HEK293 (cell line): ENCODE results near the gene CREB5.

Experiments used
- KLF7 ChIP-seq: fragments of 450-650 bp; formaldehyde crosslinking; IDR thresholded peaks from 2 replicates; pipeline ENCODE4 v1.5.1; 2016; ENCODE audit warnings: missing biosample characterization, missing genetic modification characterization, borderline replicate concordance
- TCF7L2 ChIP-seq: IDR thresholded peaks from 2 replicates; pipeline ENCODE4 v1.6.1; 2011; ENCODE audit warnings: low read depth, mild to moderate bottlenecking, inconsistent platforms, low read length, moderate library complexity, borderline replicate concordance
- YY1 ChIP-seq: fragments of 450-650 bp; formaldehyde crosslinking; IDR thresholded peaks from 2 replicates; pipeline ENCODE4 v1.5.1; 2018; ENCODE audit warnings: missing biosample characterization, missing genetic modification characterization
- YY2 ChIP-seq: fragments of 450-650 bp; formaldehyde crosslinking; IDR thresholded peaks from 2 replicates; pipeline ENCODE4 v1.5.1; 2016; ENCODE audit warnings: missing biosample characterization, missing genetic modification characterization
- ZNF114 ChIP-seq: fragments of 450-650 bp; formaldehyde crosslinking; IDR thresholded peaks from 2 replicates; pipeline ENCODE4 v1.5.0; 2017; ENCODE audit warnings: missing biosample characterization, missing genetic modification characterization
- ZNF146 ChIP-seq: fragments of 450-650 bp; formaldehyde crosslinking; IDR thresholded peaks from 2 replicates; pipeline ENCODE4 v1.5.1; 2016; ENCODE audit warnings: missing biosample characterization, missing genetic modification characterization
- ZNF404 ChIP-seq: fragments of 450-650 bp; formaldehyde crosslinking; IDR thresholded peaks from 2 replicates; pipeline ENCODE4 v1.5.1; 2017; ENCODE audit warnings: missing biosample characterization, missing genetic modification characterization
- TF ChIP-seq, protein P1 (sequence below): fragments of 450-650 bp; formaldehyde crosslinking; conservative IDR thresholded peaks from 2 replicates; pipeline ENCODE4 v1.5.1; 2016; ENCODE audit warnings: low read depth, missing biosample characterization, missing genetic modification characterization
- TF ChIP-seq, protein P2 (sequence below): fragments of 450-650 bp; formaldehyde crosslinking; IDR thresholded peaks from 2 replicates; pipeline ENCODE4 v1.5.1; 2016; ENCODE audit warnings: missing biosample characterization, missing genetic modification characterization
- TF ChIP-seq, protein P3 (sequence below): fragments of 450-650 bp; formaldehyde crosslinking; IDR thresholded peaks from 2 replicates; pipeline ENCODE4 v1.5.1; 2016; ENCODE audit warnings: missing biosample characterization, missing genetic modification characterization
- TF ChIP-seq, protein P4 (sequence below): fragments of 450-650 bp; formaldehyde crosslinking; conservative IDR thresholded peaks from 2 replicates; pipeline ENCODE4 v1.5.1; 2016; ENCODE audit warnings: low read depth, missing biosample characterization, missing genetic modification characterization
- TF ChIP-seq, protein P5 (sequence below): fragments of 450-650 bp; formaldehyde crosslinking; IDR thresholded peaks from 2 replicates; pipeline ENCODE4 v1.5.1; 2016; ENCODE audit warnings: missing biosample characterization, missing genetic modification characterization, low read depth

DNA sequence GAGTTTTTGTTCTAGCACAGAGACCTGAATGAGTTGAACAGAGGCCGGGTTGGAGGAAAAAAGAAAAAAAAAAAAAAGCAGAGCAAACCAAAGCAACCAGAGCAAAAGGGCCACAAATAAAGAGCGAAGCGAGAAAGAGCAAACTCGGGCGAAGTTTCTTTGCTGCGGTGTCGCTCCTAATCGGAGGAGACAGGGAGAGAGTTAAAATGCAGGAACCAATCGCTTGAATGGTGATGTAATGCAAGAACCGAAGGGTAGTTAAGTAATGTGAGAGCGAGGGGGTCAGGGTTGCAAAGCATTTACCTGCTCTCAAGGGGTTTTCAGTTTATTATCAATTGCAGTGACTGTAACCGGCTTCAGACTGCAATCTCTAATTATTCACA lies 274.1 kb downstream of the CREB5 start:
- TF ChIP-seq, protein P1, sequence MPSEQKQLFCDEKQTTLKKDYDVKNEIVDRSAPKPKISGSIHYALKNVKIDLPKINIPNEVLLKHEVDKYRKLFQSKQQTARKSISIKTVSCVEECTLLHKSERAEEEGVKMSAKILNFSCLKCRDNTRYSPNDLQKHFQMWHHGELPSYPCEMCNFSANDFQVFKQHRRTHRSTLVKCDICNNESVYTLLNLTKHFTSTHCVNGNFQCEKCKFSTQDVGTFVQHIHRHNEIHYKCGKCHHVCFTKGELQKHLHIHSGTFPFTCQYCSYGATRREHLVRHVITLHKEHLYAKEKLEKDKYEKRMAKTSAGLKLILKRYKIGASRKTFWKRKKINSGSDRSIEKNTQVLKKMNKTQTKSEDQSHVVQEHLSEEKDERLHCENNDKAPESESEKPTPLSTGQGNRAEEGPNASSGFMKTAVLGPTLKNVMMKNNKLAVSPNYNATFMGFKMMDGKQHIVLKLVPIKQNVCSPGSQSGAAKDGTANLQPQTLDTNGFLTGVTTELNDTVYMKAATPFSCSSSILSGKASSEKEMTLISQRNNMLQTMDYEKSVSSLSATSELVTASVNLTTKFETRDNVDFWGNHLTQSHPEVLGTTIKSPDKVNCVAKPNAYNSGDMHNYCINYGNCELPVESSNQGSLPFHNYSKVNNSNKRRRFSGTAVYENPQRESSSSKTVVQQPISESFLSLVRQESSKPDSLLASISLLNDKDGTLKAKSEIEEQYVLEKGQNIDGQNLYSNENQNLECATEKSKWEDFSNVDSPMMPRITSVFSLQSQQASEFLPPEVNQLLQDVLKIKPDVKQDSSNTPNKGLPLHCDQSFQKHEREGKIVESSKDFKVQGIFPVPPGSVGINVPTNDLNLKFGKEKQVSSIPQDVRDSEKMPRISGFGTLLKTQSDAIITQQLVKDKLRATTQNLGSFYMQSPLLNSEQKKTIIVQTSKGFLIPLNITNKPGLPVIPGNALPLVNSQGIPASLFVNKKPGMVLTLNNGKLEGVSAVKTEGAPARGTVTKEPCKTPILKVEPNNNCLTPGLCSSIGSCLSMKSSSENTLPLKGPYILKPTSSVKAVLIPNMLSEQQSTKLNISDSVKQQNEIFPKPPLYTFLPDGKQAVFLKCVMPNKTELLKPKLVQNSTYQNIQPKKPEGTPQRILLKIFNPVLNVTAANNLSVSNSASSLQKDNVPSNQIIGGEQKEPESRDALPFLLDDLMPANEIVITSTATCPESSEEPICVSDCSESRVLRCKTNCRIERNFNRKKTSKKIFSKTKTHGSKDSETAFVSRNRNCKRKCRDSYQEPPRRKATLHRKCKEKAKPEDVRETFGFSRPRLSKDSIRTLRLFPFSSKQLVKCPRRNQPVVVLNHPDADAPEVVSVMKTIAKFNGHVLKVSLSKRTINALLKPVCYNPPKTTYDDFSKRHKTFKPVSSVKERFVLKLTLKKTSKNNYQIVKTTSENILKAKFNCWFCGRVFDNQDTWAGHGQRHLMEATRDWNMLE (tag by site-specific recombination) = no peak
- TF ChIP-seq ZNF404 = no peak
- TF ChIP-seq, protein P2, sequence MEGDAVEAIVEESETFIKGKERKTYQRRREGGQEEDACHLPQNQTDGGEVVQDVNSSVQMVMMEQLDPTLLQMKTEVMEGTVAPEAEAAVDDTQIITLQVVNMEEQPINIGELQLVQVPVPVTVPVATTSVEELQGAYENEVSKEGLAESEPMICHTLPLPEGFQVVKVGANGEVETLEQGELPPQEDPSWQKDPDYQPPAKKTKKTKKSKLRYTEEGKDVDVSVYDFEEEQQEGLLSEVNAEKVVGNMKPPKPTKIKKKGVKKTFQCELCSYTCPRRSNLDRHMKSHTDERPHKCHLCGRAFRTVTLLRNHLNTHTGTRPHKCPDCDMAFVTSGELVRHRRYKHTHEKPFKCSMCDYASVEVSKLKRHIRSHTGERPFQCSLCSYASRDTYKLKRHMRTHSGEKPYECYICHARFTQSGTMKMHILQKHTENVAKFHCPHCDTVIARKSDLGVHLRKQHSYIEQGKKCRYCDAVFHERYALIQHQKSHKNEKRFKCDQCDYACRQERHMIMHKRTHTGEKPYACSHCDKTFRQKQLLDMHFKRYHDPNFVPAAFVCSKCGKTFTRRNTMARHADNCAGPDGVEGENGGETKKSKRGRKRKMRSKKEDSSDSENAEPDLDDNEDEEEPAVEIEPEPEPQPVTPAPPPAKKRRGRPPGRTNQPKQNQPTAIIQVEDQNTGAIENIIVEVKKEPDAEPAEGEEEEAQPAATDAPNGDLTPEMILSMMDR (tag by site-specific recombination) = no peak
- TF ChIP-seq, protein P3, sequence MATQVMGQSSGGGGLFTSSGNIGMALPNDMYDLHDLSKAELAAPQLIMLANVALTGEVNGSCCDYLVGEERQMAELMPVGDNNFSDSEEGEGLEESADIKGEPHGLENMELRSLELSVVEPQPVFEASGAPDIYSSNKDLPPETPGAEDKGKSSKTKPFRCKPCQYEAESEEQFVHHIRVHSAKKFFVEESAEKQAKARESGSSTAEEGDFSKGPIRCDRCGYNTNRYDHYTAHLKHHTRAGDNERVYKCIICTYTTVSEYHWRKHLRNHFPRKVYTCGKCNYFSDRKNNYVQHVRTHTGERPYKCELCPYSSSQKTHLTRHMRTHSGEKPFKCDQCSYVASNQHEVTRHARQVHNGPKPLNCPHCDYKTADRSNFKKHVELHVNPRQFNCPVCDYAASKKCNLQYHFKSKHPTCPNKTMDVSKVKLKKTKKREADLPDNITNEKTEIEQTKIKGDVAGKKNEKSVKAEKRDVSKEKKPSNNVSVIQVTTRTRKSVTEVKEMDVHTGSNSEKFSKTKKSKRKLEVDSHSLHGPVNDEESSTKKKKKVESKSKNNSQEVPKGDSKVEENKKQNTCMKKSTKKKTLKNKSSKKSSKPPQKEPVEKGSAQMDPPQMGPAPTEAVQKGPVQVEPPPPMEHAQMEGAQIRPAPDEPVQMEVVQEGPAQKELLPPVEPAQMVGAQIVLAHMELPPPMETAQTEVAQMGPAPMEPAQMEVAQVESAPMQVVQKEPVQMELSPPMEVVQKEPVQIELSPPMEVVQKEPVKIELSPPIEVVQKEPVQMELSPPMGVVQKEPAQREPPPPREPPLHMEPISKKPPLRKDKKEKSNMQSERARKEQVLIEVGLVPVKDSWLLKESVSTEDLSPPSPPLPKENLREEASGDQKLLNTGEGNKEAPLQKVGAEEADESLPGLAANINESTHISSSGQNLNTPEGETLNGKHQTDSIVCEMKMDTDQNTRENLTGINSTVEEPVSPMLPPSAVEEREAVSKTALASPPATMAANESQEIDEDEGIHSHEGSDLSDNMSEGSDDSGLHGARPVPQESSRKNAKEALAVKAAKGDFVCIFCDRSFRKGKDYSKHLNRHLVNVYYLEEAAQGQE (tag by site-specific recombination) = no peak
- no peak for TF ChIP-seq KLF7 (tag by site-specific recombination)
- TF ChIP-seq YY1 (tag by site-specific recombination) = no peak
- TF ChIP-seq, protein P4, sequence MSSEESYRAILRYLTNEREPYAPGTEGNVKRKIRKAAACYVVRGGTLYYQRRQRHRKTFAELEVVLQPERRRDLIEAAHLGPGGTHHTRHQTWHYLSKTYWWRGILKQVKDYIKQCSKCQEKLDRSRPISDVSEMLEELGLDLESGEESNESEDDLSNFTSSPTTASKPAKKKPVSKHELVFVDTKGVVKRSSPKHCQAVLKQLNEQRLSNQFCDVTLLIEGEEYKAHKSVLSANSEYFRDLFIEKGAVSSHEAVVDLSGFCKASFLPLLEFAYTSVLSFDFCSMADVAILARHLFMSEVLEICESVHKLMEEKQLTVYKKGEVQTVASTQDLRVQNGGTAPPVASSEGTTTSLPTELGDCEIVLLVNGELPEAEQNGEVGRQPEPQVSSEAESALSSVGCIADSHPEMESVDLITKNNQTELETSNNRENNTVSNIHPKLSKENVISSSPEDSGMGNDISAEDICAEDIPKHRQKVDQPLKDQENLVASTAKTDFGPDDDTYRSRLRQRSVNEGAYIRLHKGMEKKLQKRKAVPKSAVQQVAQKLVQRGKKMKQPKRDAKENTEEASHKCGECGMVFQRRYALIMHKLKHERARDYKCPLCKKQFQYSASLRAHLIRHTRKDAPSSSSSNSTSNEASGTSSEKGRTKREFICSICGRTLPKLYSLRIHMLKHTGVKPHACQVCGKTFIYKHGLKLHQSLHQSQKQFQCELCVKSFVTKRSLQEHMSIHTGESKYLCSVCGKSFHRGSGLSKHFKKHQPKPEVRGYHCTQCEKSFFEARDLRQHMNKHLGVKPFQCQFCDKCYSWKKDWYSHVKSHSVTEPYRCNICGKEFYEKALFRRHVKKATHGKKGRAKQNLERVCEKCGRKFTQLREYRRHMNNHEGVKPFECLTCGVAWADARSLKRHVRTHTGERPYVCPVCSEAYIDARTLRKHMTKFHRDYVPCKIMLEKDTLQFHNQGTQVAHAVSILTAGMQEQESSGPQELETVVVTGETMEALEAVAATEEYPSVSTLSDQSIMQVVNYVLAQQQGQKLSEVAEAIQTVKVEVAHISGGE (tag by site-specific recombination) = no peak
- no peak for TF ChIP-seq YY2 (tag by site-specific recombination)
- TF ChIP-seq TCF7L2 = no peak
- TF ChIP-seq ZNF146 (tag by site-specific recombination) = no peak
- no peak for TF ChIP-seq ZNF114 (tag by site-specific recombination)
- TF ChIP-seq, protein P5, sequence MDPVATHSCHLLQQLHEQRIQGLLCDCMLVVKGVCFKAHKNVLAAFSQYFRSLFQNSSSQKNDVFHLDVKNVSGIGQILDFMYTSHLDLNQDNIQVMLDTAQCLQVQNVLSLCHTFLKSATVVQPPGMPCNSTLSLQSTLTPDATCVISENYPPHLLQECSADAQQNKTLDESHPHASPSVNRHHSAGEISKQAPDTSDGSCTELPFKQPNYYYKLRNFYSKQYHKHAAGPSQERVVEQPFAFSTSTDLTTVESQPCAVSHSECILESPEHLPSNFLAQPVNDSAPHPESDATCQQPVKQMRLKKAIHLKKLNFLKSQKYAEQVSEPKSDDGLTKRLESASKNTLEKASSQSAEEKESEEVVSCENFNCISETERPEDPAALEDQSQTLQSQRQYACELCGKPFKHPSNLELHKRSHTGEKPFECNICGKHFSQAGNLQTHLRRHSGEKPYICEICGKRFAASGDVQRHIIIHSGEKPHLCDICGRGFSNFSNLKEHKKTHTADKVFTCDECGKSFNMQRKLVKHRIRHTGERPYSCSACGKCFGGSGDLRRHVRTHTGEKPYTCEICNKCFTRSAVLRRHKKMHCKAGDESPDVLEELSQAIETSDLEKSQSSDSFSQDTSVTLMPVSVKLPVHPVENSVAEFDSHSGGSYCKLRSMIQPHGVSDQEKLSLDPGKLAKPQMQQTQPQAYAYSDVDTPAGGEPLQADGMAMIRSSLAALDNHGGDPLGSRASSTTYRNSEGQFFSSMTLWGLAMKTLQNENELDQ = no peak
